Measurements from ENCODE around the gene IMMP2L.
"Not testable (repeated sequence)": the region's sequence is repeated elsewhere in the genome, so short reads cannot be mapped to it uniquely, and the experiment has no call there.

GRCh38 chr7:111249807-111250206 lies 312.5 kb downstream of the IMMP2L start:
- TF ChIP-seq CTCF (conservative IDR thresholded peaks at IDR 0.05; ENCODE audit: low read depth, low read length); CEBPB (IDR thresholded peaks at IDR 0.05; ENCODE audit: low read depth, low read length); POLR2A (IDR thresholded peaks at IDR 0.05; ENCODE audit: low read depth, low read length); FOS (IDR thresholded peaks at IDR 0.05; ENCODE audit: low read depth, low read length); SMC3 (IDR thresholded peaks at IDR 0.05; ENCODE audit: low read depth, low read length); RFX5 (IDR thresholded peaks at IDR 0.05; ENCODE audit: low read depth, low read length): not testable (repeated sequence)
